ENCODE measurements around the gene GNL3L. TPM values are rescaled to one million over a fixed set of nuclear protein-coding genes. Genes with fewer than 3 reads are reported as not detected.
"Not testable (repeated sequence)": the region's sequence is repeated elsewhere in the genome, so short reads cannot be mapped to it uniquely, and the experiment has no call there.

GNL3L gene
- polyA plus RNA-seq, 2 donors = 3.6 to 6.9 TPM

GRCh38 chrX:54495814-54496516 lies 34.1 kb upstream of the GNL3L start, which contains the start of gene FGD1:
Gene FGD1 (minus strand): TSS chrX:54496234. CDS start chrX:54495432, 802 bp downstream.
- Histone ChIP-seq H3K36me3 (ENCODE audit: control insufficient read depth in 2 of 2, insufficient read depth in 2 of 2, low read length in 1 of 2) (no peaks in the 10 kb centered on the region), H3K4me3 (ENCODE audit: low read depth in 1 of 2, low read length in 2 of 2) (peak within 1 kb of the TSS; percentile 56 to 67), H3K9me3 (ENCODE audit: control insufficient read depth in 2 of 2, insufficient read depth in 1 of 2, low read depth in 1 of 2, low read length in 1 of 2) (no peaks in the 10 kb centered on the region), H3K27me3 (ENCODE audit: control insufficient read depth in 1 of 2, insufficient read depth in 2 of 2, low read length in 2 of 2) (no peaks in the 10 kb centered on the region), H3K4me1 (ENCODE audit: control insufficient read depth in 2 of 2, insufficient read depth in 2 of 2, low read length in 1 of 2) (no peaks in the 10 kb centered on the region), H3K27ac (ENCODE audit: low read depth in 2 of 2, low read length in 1 of 2) (peak within 1 kb of the TSS; percentile 58 to 63)
- WGBS, 2 donors = 2 to 31% methylated on average over 21 to 50 of the region's 51 CpGs

- Histone ChIP-seq H3K4me1 (ENCODE audit: control insufficient read depth in 2 of 2, insufficient read depth in 2 of 2, low read length in 1 of 2) (no peaks in the 10 kb centered on the region), H3K27ac (ENCODE audit: low read depth in 2 of 2, low read length in 1 of 2) (peak overlapping the region in 1 of 2 donors; percentile 31), H3K27me3 (ENCODE audit: control insufficient read depth in 1 of 2, insufficient read depth in 2 of 2, low read length in 2 of 2) (no peaks in the 10 kb centered on the region), H3K4me3 (ENCODE audit: low read depth in 1 of 2, low read length in 2 of 2) (peak overlapping the region in 1 of 2 donors; percentile 56), H3K36me3 (ENCODE audit: control insufficient read depth in 2 of 2, insufficient read depth in 2 of 2, low read length in 1 of 2) (no peaks in the 10 kb centered on the region), H3K9me3 (ENCODE audit: control insufficient read depth in 2 of 2, insufficient read depth in 1 of 2, low read depth in 1 of 2, low read length in 1 of 2) (no peaks in the 10 kb centered on the region)
- 38 to 60% methylated on average over 5 of the region's 5 CpGs for WGBS, 2 donors
These were observed 33.5 kb upstream of the GNL3L start for GRCh38 chrX:54496517-54496852.

- Histone ChIP-seq H3K4me1 (ENCODE audit: control insufficient read depth in 2 of 2, insufficient read depth in 2 of 2, low read length in 1 of 2) (no peaks in the 10 kb centered on the region), H3K27me3 (ENCODE audit: control insufficient read depth in 1 of 2, insufficient read depth in 2 of 2, low read length in 2 of 2) (no peaks in the 10 kb centered on the region), H3K36me3 (ENCODE audit: control insufficient read depth in 2 of 2, insufficient read depth in 2 of 2, low read length in 1 of 2) (no peaks in the 10 kb centered on the region), H3K9me3 (ENCODE audit: control insufficient read depth in 2 of 2, insufficient read depth in 1 of 2, low read depth in 1 of 2, low read length in 1 of 2) (no peaks in the 10 kb centered on the region), H3K27ac (ENCODE audit: low read depth in 2 of 2, low read length in 1 of 2) (peak overlapping the region in 1 of 2 donors; percentile 31), H3K4me3 (ENCODE audit: low read depth in 1 of 2, low read length in 2 of 2) (no peak overlapping the region)
- 81 to 84% methylated on average over 6 of the region's 6 CpGs for WGBS, 2 donors
These were observed 33.1 kb upstream of the GNL3L start for GRCh38 chrX:54496936-54497335.

GRCh38 chrX:54509400-54509799 lies 20.6 kb upstream of the GNL3L start:
- 66 to 74% methylated on average over 4 of the region's 4 CpGs for WGBS, 2 donors
- Histone ChIP-seq H3K4me3 (ENCODE audit: low read depth in 1 of 2, low read length in 2 of 2) (no peak overlapping the region), H3K9me3 (ENCODE audit: control insufficient read depth in 2 of 2, insufficient read depth in 1 of 2, low read depth in 1 of 2, low read length in 1 of 2) (no peaks in the 10 kb centered on the region), H3K27ac (ENCODE audit: low read depth in 2 of 2, low read length in 1 of 2) (no peak overlapping the region), H3K36me3 (ENCODE audit: control insufficient read depth in 2 of 2, insufficient read depth in 2 of 2, low read length in 1 of 2) (no peaks in the 10 kb centered on the region), H3K27me3 (ENCODE audit: control insufficient read depth in 1 of 2, insufficient read depth in 2 of 2, low read length in 2 of 2) (peaks cover 0 to 4% of the 10 kb centered on the region in 2 donors), H3K4me1 (ENCODE audit: control insufficient read depth in 2 of 2, insufficient read depth in 2 of 2, low read length in 1 of 2) (no peaks in the 10 kb centered on the region)

- no peaks in the 10 kb centered on the region for H3K9me3 ChIP-seq (ENCODE audit: control insufficient read depth in 2 of 2, insufficient read depth in 1 of 2, low read depth in 1 of 2, low read length in 1 of 2)
- H3K27me3 ChIP-seq (ENCODE audit: control insufficient read depth in 1 of 2, insufficient read depth in 2 of 2, low read length in 2 of 2) = no peaks in the 10 kb centered on the region
- WGBS, 2 donors = 39 to 57% methylated on average over 3 of the region's 3 CpGs
- H3K4me1 ChIP-seq (ENCODE audit: control insufficient read depth in 2 of 2, insufficient read depth in 2 of 2, low read length in 1 of 2) = peaks cover 0 to 2% of the 10 kb centered on the region in 2 donors
- peak overlapping the region in 1 of 2 donors; percentile 53 for H3K4me3 ChIP-seq (ENCODE audit: low read depth in 1 of 2, low read length in 2 of 2)
- no peaks in the 10 kb centered on the region for H3K36me3 ChIP-seq (ENCODE audit: control insufficient read depth in 2 of 2, insufficient read depth in 2 of 2, low read length in 1 of 2)
- peak overlapping the region in 1 of 2 donors; percentile 82 for H3K27ac ChIP-seq (ENCODE audit: low read depth in 2 of 2, low read length in 1 of 2)
These were observed 868 bp upstream of the GNL3L start for GRCh38 chrX:54529151-54529550.

- no peaks in the 10 kb centered on the region for H3K36me3 ChIP-seq (ENCODE audit: control insufficient read depth in 2 of 2, insufficient read depth in 2 of 2, low read length in 1 of 2)
- no peaks in the 10 kb centered on the region for H3K9me3 ChIP-seq (ENCODE audit: control insufficient read depth in 2 of 2, insufficient read depth in 1 of 2, low read depth in 1 of 2, low read length in 1 of 2)
- H3K4me1 ChIP-seq (ENCODE audit: control insufficient read depth in 2 of 2, insufficient read depth in 2 of 2, low read length in 1 of 2) = peaks cover 0 to 2% of the 10 kb centered on the region in 2 donors
- H3K4me3 ChIP-seq (ENCODE audit: low read depth in 1 of 2, low read length in 2 of 2) = peak overlapping the region; percentile 57 to 77
- peak overlapping the region; percentile 67 for H3K27ac ChIP-seq (ENCODE audit: low read depth in 2 of 2, low read length in 1 of 2)
- WGBS, 2 donors = 0 to 30% methylated on average over 22 of the region's 22 CpGs
- H3K27me3 ChIP-seq (ENCODE audit: control insufficient read depth in 1 of 2, insufficient read depth in 2 of 2, low read length in 2 of 2) = no peaks in the 10 kb centered on the region
These were observed 410 bp downstream of the GNL3L start for GRCh38 chrX:54530357-54530900.

GRCh38 chrX:54534271-54534670 lies 4.3 kb downstream of the GNL3L start:
- Histone ChIP-seq H3K27me3 (ENCODE audit: control insufficient read depth in 1 of 2, insufficient read depth in 2 of 2, low read length in 2 of 2) (no peaks in the 10 kb centered on the region), H3K4me1 (ENCODE audit: control insufficient read depth in 2 of 2, insufficient read depth in 2 of 2, low read length in 1 of 2) (peaks cover 0 to 2% of the 10 kb centered on the region in 2 donors), H3K27ac (ENCODE audit: low read depth in 2 of 2, low read length in 1 of 2) (no peak overlapping the region), H3K36me3 (ENCODE audit: control insufficient read depth in 2 of 2, insufficient read depth in 2 of 2, low read length in 1 of 2) (peaks cover 0 to 4% of the 10 kb centered on the region in 2 donors), H3K4me3 (ENCODE audit: low read depth in 1 of 2, low read length in 2 of 2) (no peak overlapping the region), H3K9me3 (ENCODE audit: control insufficient read depth in 2 of 2, insufficient read depth in 1 of 2, low read depth in 1 of 2, low read length in 1 of 2) (no peaks in the 10 kb centered on the region)
- 78 to 84% methylated on average over 4 of the region's 4 CpGs for WGBS, 2 donors

GRCh38 chrX:54540289-54540688 lies 10.3 kb downstream of the GNL3L start:
- 75 to 90% methylated on average over 4 of the region's 4 CpGs for WGBS, 2 donors
- Histone ChIP-seq H3K27ac (ENCODE audit: low read depth in 2 of 2, low read length in 1 of 2) (no peak overlapping the region), H3K4me3 (ENCODE audit: low read depth in 1 of 2, low read length in 2 of 2) (no peak overlapping the region), H3K9me3 (ENCODE audit: control insufficient read depth in 2 of 2, insufficient read depth in 1 of 2, low read depth in 1 of 2, low read length in 1 of 2) (no peaks in the 10 kb centered on the region), H3K4me1 (ENCODE audit: control insufficient read depth in 2 of 2, insufficient read depth in 2 of 2, low read length in 1 of 2) (no peaks in the 10 kb centered on the region), H3K27me3 (ENCODE audit: control insufficient read depth in 1 of 2, insufficient read depth in 2 of 2, low read length in 2 of 2) (no peaks in the 10 kb centered on the region), H3K36me3 (ENCODE audit: control insufficient read depth in 2 of 2, insufficient read depth in 2 of 2, low read length in 1 of 2) (peaks cover 3 to 18% of the 10 kb centered on the region in 2 donors)

GRCh38 chrX:54542239-54542638 lies 12.2 kb downstream of the GNL3L start:
- H3K27ac ChIP-seq (ENCODE audit: low read depth in 2 of 2, low read length in 1 of 2); H3K4me1 ChIP-seq (ENCODE audit: control insufficient read depth in 2 of 2, insufficient read depth in 2 of 2, low read length in 1 of 2); H3K9me3 ChIP-seq (ENCODE audit: control insufficient read depth in 2 of 2, insufficient read depth in 1 of 2, low read depth in 1 of 2, low read length in 1 of 2); H3K27me3 ChIP-seq (ENCODE audit: control insufficient read depth in 1 of 2, insufficient read depth in 2 of 2, low read length in 2 of 2); H3K4me3 ChIP-seq (ENCODE audit: low read depth in 1 of 2, low read length in 2 of 2): not testable (repeated sequence)
- H3K36me3 ChIP-seq (ENCODE audit: control insufficient read depth in 2 of 2, insufficient read depth in 2 of 2, low read length in 1 of 2) = peaks cover 3 to 20% of the 10 kb centered on the region in 2 donors
- 91 to 96% methylated on average over 2 of the region's 4 CpGs for WGBS, 2 donors

- peaks cover 4 to 32% of the 10 kb centered on the region in 2 donors for H3K36me3 ChIP-seq (ENCODE audit: control insufficient read depth in 2 of 2, insufficient read depth in 2 of 2, low read length in 1 of 2)
These were observed 20.8 kb downstream of the GNL3L start for GRCh38 chrX:54550821-54551220.

More at GRCh38 chrX:54550821-54551220, 20.8 kb downstream of the GNL3L start:
- Histone ChIP-seq H3K27ac (ENCODE audit: low read depth in 2 of 2, low read length in 1 of 2) (no peak overlapping the region), H3K9me3 (ENCODE audit: control insufficient read depth in 2 of 2, insufficient read depth in 1 of 2, low read depth in 1 of 2, low read length in 1 of 2) (no peaks in the 10 kb centered on the region), H3K4me1 (ENCODE audit: control insufficient read depth in 2 of 2, insufficient read depth in 2 of 2, low read length in 1 of 2) (peaks cover 0 to 2% of the 10 kb centered on the region in 2 donors), H3K27me3 (ENCODE audit: control insufficient read depth in 1 of 2, insufficient read depth in 2 of 2, low read length in 2 of 2) (no peaks in the 10 kb centered on the region), H3K4me3 (ENCODE audit: low read depth in 1 of 2, low read length in 2 of 2) (no peak overlapping the region)
- WGBS, 2 donors = 99 to 100% methylated on average over 4 of the region's 4 CpGs

All from esophagus (tissue), 2 donors.